Osteocyte (in vitro differentiated cells): ENCODE results near the gene GPSM1. TPM values are rescaled to one million over a fixed set of nuclear protein-coding genes. Genes with fewer than 3 reads are reported as not detected.

Source experiments
- DNase-seq: peaks from one replicate; pipeline ENCODE4 v3.0.0; 2021; ENCODE audit warnings: mixed read lengths; ENCODE audit not compliant: unreplicated experiment; ENCODE audit errors: extremely low spot score
- H3K27ac Mint-ChIP-seq: one replicate; pipeline ENCODE4 v1.8.0; 2021; ENCODE audit warnings: mild to moderate bottlenecking, mixed read lengths; ENCODE audit not compliant: unreplicated experiment
- H3K27me3 Mint-ChIP-seq: one replicate; pipeline ENCODE4 v1.8.0; 2021; ENCODE audit warnings: mixed read lengths; ENCODE audit not compliant: unreplicated experiment
- H3K36me3 Mint-ChIP-seq: one replicate; pipeline ENCODE4 v1.8.0; 2021; ENCODE audit warnings: mixed read lengths; ENCODE audit not compliant: unreplicated experiment
- H3K4me1 Mint-ChIP-seq: one replicate; pipeline ENCODE4 v1.8.0; 2021; ENCODE audit warnings: mixed read lengths; ENCODE audit not compliant: unreplicated experiment
- H3K4me3 Mint-ChIP-seq: one replicate; pipeline ENCODE4 v1.8.0; 2021; ENCODE audit warnings: mild to moderate bottlenecking, moderate library complexity, mixed read lengths; ENCODE audit not compliant: unreplicated experiment
- H3K9me3 Mint-ChIP-seq: one replicate; pipeline ENCODE4 v1.8.0; 2021; ENCODE audit warnings: mixed read lengths; ENCODE audit not compliant: unreplicated experiment
- total RNA-seq: library from RNA; stranded (reverse); gene quantifications from 2 replicates; pipeline ENCODE4 v1.2.1, GENCODE V29; 2021
- TF ChIP-seq, protein P1 (sequence below): fragments of 200-600 bp; sonication (generic); IDR thresholded peaks from 2 replicates; pipeline ENCODE4 v1.5.0; 2021; ENCODE audit warnings: antibody characterized with exemption, mild to moderate bottlenecking, moderate library complexity

GPSM1 gene
- total RNA-seq, 1 donor from 2014 or later: 37.1 TPM

DNA sequence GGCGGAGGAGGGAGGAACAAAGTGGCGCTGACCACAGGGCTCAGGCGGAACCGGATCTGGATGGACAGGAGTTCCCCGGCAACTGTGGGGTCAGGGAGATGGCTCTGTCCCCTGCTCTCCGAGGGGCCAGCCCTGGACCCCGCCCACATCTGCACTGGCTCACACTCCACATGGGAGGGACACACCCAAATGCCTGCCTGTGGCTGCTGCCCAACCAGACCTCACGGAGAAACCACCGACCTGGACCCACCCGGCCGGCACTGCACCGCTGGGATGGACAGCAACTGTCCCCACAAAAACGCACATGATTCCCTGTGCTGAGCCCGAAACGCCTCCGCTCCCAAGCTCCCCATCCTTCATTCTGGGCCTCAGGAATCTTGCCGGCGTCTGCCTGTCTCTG lies 28.2 kb upstream of the GPSM1 start:
- H3K27me3 Mint-ChIP-seq: peaks cover 5% of the 10 kb centered on the region
- no peak overlapping the region for H3K4me3 Mint-ChIP-seq
- H3K9me3 Mint-ChIP-seq: no peaks in the 10 kb centered on the region
- H3K36me3 Mint-ChIP-seq: no peaks in the 10 kb centered on the region
- no peak overlapping the region for H3K27ac Mint-ChIP-seq
- H3K4me1 Mint-ChIP-seq: peaks cover 5% of the 10 kb centered on the region
- DNase-seq: no peak
- TF ChIP-seq, protein P1, sequence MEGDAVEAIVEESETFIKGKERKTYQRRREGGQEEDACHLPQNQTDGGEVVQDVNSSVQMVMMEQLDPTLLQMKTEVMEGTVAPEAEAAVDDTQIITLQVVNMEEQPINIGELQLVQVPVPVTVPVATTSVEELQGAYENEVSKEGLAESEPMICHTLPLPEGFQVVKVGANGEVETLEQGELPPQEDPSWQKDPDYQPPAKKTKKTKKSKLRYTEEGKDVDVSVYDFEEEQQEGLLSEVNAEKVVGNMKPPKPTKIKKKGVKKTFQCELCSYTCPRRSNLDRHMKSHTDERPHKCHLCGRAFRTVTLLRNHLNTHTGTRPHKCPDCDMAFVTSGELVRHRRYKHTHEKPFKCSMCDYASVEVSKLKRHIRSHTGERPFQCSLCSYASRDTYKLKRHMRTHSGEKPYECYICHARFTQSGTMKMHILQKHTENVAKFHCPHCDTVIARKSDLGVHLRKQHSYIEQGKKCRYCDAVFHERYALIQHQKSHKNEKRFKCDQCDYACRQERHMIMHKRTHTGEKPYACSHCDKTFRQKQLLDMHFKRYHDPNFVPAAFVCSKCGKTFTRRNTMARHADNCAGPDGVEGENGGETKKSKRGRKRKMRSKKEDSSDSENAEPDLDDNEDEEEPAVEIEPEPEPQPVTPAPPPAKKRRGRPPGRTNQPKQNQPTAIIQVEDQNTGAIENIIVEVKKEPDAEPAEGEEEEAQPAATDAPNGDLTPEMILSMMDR: no peak

DNA sequence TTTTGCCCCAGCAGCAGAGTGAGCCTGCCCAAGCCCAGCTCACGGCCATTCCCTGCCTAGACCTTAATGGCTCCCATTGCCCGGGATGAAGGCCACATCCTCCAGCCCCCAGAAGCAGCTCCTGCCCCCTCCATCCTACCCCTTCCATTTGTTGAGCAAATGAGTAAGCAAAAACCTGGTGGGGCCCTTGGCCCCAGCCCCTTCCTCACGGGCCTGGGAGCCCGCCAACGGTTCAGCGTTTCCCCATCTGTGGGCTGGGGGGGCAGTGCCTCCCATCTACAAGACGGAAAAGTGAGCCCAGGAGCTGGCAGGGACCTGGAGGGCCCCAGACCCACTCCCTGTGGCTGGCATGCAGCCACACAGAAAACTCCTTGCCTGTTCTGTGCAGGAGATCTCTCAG lies 27.8 kb upstream of the GPSM1 start:
- Mint-ChIP-seq H3K36me3 (no peaks in the 10 kb centered on the region), H3K27ac (no peak overlapping the region), H3K27me3 (peaks cover 5% of the 10 kb centered on the region), H3K4me1 (peaks cover 5% of the 10 kb centered on the region), H3K4me3 (no peak overlapping the region), H3K9me3 (no peaks in the 10 kb centered on the region)
- no peak for DNase-seq
- TF ChIP-seq, protein P1: no peak

DNA sequence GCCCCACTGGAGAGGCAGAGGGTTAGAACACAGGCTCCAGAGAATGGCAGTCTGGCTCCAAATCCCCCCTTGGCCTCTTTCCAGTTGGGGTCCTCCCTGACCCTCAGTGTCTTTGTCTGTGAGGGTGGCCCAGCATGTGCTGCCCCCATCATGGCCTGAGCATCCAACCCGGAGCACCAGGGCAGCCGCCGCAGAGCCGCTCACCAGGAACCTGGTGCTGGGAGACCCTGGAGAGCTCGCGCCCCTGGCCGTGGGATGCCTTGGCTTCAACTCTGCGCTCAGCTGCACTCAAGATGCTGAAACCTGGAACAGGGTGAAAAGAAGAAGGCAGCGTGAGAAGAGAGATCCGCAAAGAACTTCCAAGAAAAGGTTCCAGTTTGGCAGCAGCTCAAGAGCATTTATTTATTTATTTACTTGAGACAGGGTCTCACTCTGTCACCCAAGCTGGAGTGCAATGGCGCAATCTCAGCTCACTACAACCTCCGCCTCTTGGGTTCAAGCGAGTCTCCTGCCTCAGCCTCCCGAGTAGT lies 27.3 kb upstream of the GPSM1 start:
- H3K27ac Mint-ChIP-seq: no peak overlapping the region
- peaks cover 5% of the 10 kb centered on the region for H3K27me3 Mint-ChIP-seq
- H3K4me1 Mint-ChIP-seq: peaks cover 5% of the 10 kb centered on the region
- no peaks in the 10 kb centered on the region for H3K9me3 Mint-ChIP-seq
- DNase-seq: no peak
- H3K4me3 Mint-ChIP-seq: no peak overlapping the region
- no peaks in the 10 kb centered on the region for H3K36me3 Mint-ChIP-seq
- TF ChIP-seq, protein P1: no peak

DNA sequence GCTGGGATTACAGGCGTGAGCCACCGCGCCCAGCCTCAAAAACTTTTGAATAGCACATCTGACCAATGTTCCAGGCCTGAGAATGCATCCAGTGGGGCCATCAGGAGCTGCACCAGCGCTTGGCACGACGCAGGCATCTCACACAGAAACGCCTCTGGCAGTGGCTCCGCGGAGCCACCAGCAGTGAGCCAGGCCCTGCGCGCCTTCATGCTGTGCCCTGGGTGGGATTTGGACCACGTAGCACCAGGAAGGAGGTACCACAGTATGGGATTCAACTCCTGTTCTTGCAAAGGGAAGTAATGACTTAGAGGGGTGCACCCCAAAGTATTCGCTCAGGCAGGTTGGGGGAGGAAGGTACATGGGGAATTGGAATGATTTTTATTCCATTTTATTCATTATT lies 26.5 kb upstream of the GPSM1 start:
- Mint-ChIP-seq H3K27me3 (peaks cover 7% of the 10 kb centered on the region), H3K36me3 (no peaks in the 10 kb centered on the region), H3K9me3 (no peaks in the 10 kb centered on the region), H3K4me3 (no peak overlapping the region), H3K4me1 (peaks cover 5% of the 10 kb centered on the region), H3K27ac (no peak overlapping the region)
- TF ChIP-seq, protein P1: no peak
- DNase-seq: no peak

DNA sequence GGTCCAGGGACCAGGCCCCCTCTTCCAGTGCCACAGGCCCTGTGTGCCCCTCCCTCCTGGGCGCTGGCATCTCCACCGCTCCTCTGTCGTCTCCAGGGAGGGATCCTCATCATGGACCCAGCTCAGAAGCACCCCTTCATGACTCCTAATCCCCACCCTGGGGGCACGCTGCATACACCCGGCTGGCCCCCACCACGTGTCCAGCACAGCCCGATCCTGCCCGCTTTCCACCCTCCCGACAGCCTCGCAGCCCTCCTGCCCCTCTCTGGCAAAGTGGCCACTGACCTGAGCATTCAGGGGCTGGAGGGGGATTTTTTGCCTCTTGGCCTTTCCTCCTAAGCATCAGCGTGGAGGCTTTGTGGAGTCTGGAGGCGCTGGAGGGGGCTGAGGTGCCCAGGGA lies 24.8 kb upstream of the GPSM1 start:
- no peak overlapping the region for H3K27ac Mint-ChIP-seq
- no peak for DNase-seq
- no peaks in the 10 kb centered on the region for H3K36me3 Mint-ChIP-seq
- no peak overlapping the region for H3K4me3 Mint-ChIP-seq
- TF ChIP-seq, protein P1: no peak
- peaks cover 5% of the 10 kb centered on the region for H3K4me1 Mint-ChIP-seq
- peaks cover 9% of the 10 kb centered on the region for H3K27me3 Mint-ChIP-seq
- H3K9me3 Mint-ChIP-seq: no peaks in the 10 kb centered on the region
